ENCODE measurements around the gene RUNDC1. TPM values are rescaled to one million over a fixed set of nuclear protein-coding genes. Genes with fewer than 3 reads are reported as not detected.
A peak's percentile ranks its signal among the peaks of the same experiment; 100 is the strongest.

The RUNDC1 gene
- total and polyA plus RNA-seq, 5 experiments from 2014 or later = 11.8 to 18.8 (median 15.9) TPM

GRCh38 chr17:43033948-43034881 is 53.9 kb downstream of the RUNDC1 start:
- DNase-seq (no peak), ATAC-seq (no peak)
- no peak overlapping the region for H3K27ac Mint-ChIP-seq
- no peaks in the 10 kb centered on the region for H3K4me1 Mint-ChIP-seq
- H3K4me3 Mint-ChIP-seq = no peak overlapping the region
- H3K27me3 Mint-ChIP-seq = no peaks in the 10 kb centered on the region
- no peaks in the 10 kb centered on the region for H3K9me3 Mint-ChIP-seq
- H3K36me3 Mint-ChIP-seq = no peaks in the 10 kb centered on the region
- POLR2A ChIA-PET = no interaction called here

GRCh38 chr17:43034894-43035293 is 54.5 kb downstream of the RUNDC1 start:
- H3K27me3 Mint-ChIP-seq = no peaks in the 10 kb centered on the region
- no peak for ATAC-seq
- H3K4me1 Mint-ChIP-seq = no peaks in the 10 kb centered on the region
- no peak for DNase-seq
- no peaks in the 10 kb centered on the region for H3K9me3 Mint-ChIP-seq
- H3K4me3 Mint-ChIP-seq = no peak overlapping the region
- POLR2A ChIA-PET = no interaction called here
- peak overlapping the region in 2 of 10 donors; percentile 18 to 70 for H3K27ac Mint-ChIP-seq
- H3K36me3 Mint-ChIP-seq = no peaks in the 10 kb centered on the region

DNA sequence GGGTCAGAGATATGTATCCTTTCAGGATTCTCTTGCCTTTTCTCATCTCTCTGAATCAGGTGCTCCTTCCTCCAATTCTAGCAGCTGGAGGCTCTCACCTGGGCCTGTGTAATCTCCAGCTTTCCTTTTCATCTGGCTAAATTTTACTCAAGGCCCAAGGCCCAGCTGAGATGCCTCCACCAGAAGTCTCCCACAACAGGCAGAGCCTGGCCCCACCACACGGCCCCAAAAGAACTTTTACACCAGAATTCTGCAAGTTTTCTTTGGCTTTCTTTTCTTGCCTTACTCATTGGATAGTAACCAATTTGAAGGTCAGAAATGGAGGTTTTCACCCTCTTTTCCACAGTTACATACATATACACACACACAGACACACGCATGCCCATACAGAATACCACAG is 59.3 kb downstream of the RUNDC1 start:
- Mint-ChIP-seq H3K27ac (no peak overlapping the region), H3K27me3 (no peaks in the 10 kb centered on the region), H3K4me1 (no peaks in the 10 kb centered on the region), H3K36me3 (no peaks in the 10 kb centered on the region), H3K4me3 (no peak overlapping the region), H3K9me3 (no peaks in the 10 kb centered on the region)
- POLR2A ChIA-PET = no interaction called here
- ATAC-seq (no peak), DNase-seq (no peak)

DNA sequence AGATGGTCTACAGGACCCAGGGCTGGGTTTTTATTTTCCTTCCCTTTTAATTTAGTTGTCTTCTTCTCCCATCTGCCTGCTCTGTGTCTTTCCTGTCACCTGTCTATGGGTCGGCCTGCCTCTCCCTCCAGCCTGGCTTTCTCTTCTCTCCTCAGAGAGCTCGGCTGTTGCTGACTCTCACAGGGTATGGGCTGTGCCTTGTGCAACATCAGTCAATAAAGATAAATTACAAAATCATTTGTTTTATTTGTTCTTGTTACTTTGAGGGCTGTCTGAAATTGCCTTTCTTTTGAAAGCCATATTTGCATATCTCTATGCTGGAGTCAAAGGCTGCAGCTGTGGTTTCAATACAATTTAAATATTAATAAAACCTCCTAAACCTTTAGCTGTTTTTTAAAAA is 60.3 kb downstream of the RUNDC1 start:
- POLR2A ChIA-PET = no interaction called here
- no peaks in the 10 kb centered on the region for H3K9me3 Mint-ChIP-seq

DNA sequence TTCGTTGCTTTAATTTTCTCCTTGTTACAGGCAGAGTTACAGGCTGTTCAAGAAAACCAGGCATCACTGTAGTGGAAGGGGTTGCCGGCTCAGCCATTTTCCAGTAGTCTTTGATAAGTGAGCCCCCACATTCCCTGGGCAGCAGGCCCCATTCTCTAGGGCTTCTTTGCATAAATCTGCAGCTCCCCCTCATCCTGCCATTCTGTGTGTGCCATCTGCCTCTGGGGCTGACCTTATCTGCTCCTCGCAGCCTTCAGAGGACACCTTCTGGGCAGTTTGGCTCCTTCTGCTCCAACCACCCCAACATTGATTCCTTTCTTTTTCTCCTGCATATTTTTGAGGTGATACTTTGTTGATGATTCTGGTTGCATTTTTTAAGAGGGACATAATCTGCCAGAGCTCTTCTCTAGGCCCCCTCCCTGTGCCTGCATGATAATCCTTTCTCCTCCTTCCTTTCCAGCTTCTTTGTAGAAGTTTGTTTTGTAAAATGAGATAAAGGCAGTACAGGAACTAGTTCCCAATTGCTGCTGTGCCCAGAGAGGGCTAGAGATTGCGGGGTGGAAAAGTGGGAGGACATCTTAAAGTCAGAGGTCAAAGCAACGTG is 61.8 kb downstream of the RUNDC1 start:
- ATAC-seq (no peak), DNase-seq (no peak)
- POLR2A ChIA-PET = interaction anchor here (0.6 kb wide), 1 partner anchor 33 kb away, joined by 4 read pairs; no protein-coding TSS in a partner anchor
- Mint-ChIP-seq H3K27me3 (no peaks in the 10 kb centered on the region), H3K36me3 (no peaks in the 10 kb centered on the region), H3K9me3 (no peaks in the 10 kb centered on the region), H3K27ac (no peak overlapping the region), H3K4me1 (no peaks in the 10 kb centered on the region), H3K4me3 (no peak overlapping the region)

More for the DNA sequence above, 60.3 kb downstream of the RUNDC1 start:
- no peak for DNase-seq
- Mint-ChIP-seq H3K4me1 (no peaks in the 10 kb centered on the region), H3K27me3 (no peaks in the 10 kb centered on the region), H3K4me3 (no peak overlapping the region), H3K36me3 (no peaks in the 10 kb centered on the region), H3K27ac (no peak overlapping the region)
- ATAC-seq = no peak

Other genes with a start within 250 kb of the RUNDC1 start
- gene EZH1, start 235.5 kb upstream of the RUNDC1 start, total RNA-seq = 100 to 1,000 TPM; 186 to 197 TPM
- gene EZH1, start 235.5 kb upstream of the RUNDC1 start, polyA plus RNA-seq = 10 to 100 TPM; 30.6 to 44.6 (median 32.0) TPM
- not detected for gene RAMP2, start 219.3 kb upstream of the RUNDC1 start, total RNA-seq
- gene RAMP2, start 219.3 kb upstream of the RUNDC1 start, polyA plus RNA-seq = not detected
- 10 to 100 TPM; 51.0 to 55.2 TPM for gene VPS25, start 207.1 kb upstream of the RUNDC1 start, total RNA-seq
- gene VPS25, start 207.1 kb upstream of the RUNDC1 start, polyA plus RNA-seq = 10 to 100 TPM; 43.9 to 64.5 (median 56.3) TPM
- under 1 TPM; 0.27 to 0.62 TPM for gene WNK4, start 200.0 kb upstream of the RUNDC1 start, total RNA-seq
- under 1 TPM in 1 of 3 donors, not detected in 2; 0.09 TPM for gene WNK4, start 200.0 kb upstream of the RUNDC1 start, polyA plus RNA-seq
- 10 to 100 TPM; 26.7 to 27.0 TPM for gene COA3, start 181.9 kb upstream of the RUNDC1 start, total RNA-seq
- 100 to 1,000 TPM; 106 to 119 (median 118) TPM for gene COA3, start 181.9 kb upstream of the RUNDC1 start, polyA plus RNA-seq
- gene CNTD1, start 181.7 kb upstream of the RUNDC1 start, total RNA-seq = not detected
- gene CNTD1, start 181.7 kb upstream of the RUNDC1 start, polyA plus RNA-seq = under 1 TPM; 0.12 to 0.52 (median 0.24) TPM
- gene BECN1, start 156.3 kb upstream of the RUNDC1 start, total RNA-seq = 100 to 1,000 TPM; 103 to 109 TPM
- gene BECN1, start 156.3 kb upstream of the RUNDC1 start, polyA plus RNA-seq = 100 to 1,000 TPM; 106 to 124 (median 123) TPM
- 10 to 100 TPM; 65.3 to 67.3 TPM for gene PSME3, start 147.2 kb upstream of the RUNDC1 start, total RNA-seq
- 100 to 1,000 TPM; 117 to 123 (median 120) TPM for gene PSME3, start 147.2 kb upstream of the RUNDC1 start, polyA plus RNA-seq
- gene AOC2, start 136.0 kb upstream of the RUNDC1 start, total RNA-seq = 1 to 10 TPM; 4.0 to 4.2 TPM
- under 1 TPM; 0.06 to 0.63 (median 0.12) TPM for gene AOC2, start 136.0 kb upstream of the RUNDC1 start, polyA plus RNA-seq
- gene AOC3, start 129.4 kb upstream of the RUNDC1 start, total RNA-seq = 1 to 10 TPM; 1.6 TPM
- under 1 TPM in 1 of 3 donors, not detected in 2; 0.13 TPM for gene AOC3, start 129.4 kb upstream of the RUNDC1 start, polyA plus RNA-seq
- not detected for gene G6PC1, start 79.8 kb upstream of the RUNDC1 start, total RNA-seq
- gene G6PC1, start 79.8 kb upstream of the RUNDC1 start, polyA plus RNA-seq = not detected
- 10 to 100 TPM; 60.3 to 70.4 TPM for gene AARSD1, start 16.1 kb upstream of the RUNDC1 start, total RNA-seq
- 10 to 100 TPM; 40.5 to 56.2 (median 45.2) TPM for gene AARSD1, start 16.1 kb upstream of the RUNDC1 start, polyA plus RNA-seq
- under 1 TPM; 0.38 to 0.49 TPM for gene PTGES3L, start 485 bp upstream of the RUNDC1 start, total RNA-seq
- gene PTGES3L, start 485 bp upstream of the RUNDC1 start, polyA plus RNA-seq = under 1 TPM in 2 of 3 donors, not detected in 1; 0.30 to 0.51 TPM
- gene RPL27, start 17.9 kb downstream of the RUNDC1 start, total RNA-seq = 1,000 to 10,000 TPM; 1,609 to 1,640 TPM
- 1,000 to 10,000 TPM; 2,416 to 2,846 (median 2,434) TPM for gene RPL27, start 17.9 kb downstream of the RUNDC1 start, polyA plus RNA-seq
- gene IFI35, start 26.2 kb downstream of the RUNDC1 start, total RNA-seq = 10 to 100 TPM; 35.7 to 39.1 TPM
- 10 to 100 TPM; 44.8 to 49.8 (median 47.2) TPM for gene IFI35, start 26.2 kb downstream of the RUNDC1 start, polyA plus RNA-seq
- gene VAT1, start 41.8 kb downstream of the RUNDC1 start, total RNA-seq = 10 to 100 TPM; 36.7 to 42.2 TPM
- gene VAT1, start 41.8 kb downstream of the RUNDC1 start, polyA plus RNA-seq = 10 to 100 TPM; 24.7 to 33.9 (median 28.2) TPM
- gene RND2, start 44.7 kb downstream of the RUNDC1 start, total RNA-seq = under 1 TPM in 1 of 2 experiments, not detected in 1; 0.16 TPM
- under 1 TPM in 2 of 3 donors, not detected in 1; 0.08 to 0.09 TPM for gene RND2, start 44.7 kb downstream of the RUNDC1 start, polyA plus RNA-seq
- gene BRCA1, start 144.8 kb downstream of the RUNDC1 start, total RNA-seq = 1 to 10 TPM; 5.8 to 6.2 TPM
- gene BRCA1, start 144.8 kb downstream of the RUNDC1 start, polyA plus RNA-seq = 1 to 10 TPM in 2 of 3 donors, under 1 TPM in 1; 0.35 to 1.8 (median 1.2) TPM
- gene NBR1, start 190.6 kb downstream of the RUNDC1 start, total RNA-seq = 10 to 100 TPM; 81.3 to 88.0 TPM
- gene NBR1, start 190.6 kb downstream of the RUNDC1 start, polyA plus RNA-seq = 10 to 100 TPM; 63.3 to 73.2 (median 68.1) TPM
- 10 to 100 TPM; 17.3 to 18.0 TPM for gene TMEM106A, start 231.3 kb downstream of the RUNDC1 start, total RNA-seq
- 1 to 10 TPM; 4.1 to 5.5 (median 4.2) TPM for gene TMEM106A, start 231.3 kb downstream of the RUNDC1 start, polyA plus RNA-seq
- gene CCDC200, start 248.1 kb downstream of the RUNDC1 start, total RNA-seq = 1 to 10 TPM; 1.4 to 2.1 TPM
- gene CCDC200, start 248.1 kb downstream of the RUNDC1 start, polyA plus RNA-seq = under 1 TPM in 2 of 3 donors, not detected in 1; 0.69 to 0.73 TPM

All from naive thymus-derived CD8-positive, alpha-beta T cell (primary cell).